Adrenal gland (tissue), 12 donors: Measurements from ENCODE around the gene PTH1R. TPM values are rescaled to one million over a fixed set of nuclear protein-coding genes. Genes with fewer than 3 reads are reported as not detected.

Source experiments
- DNase-seq, 7 donors: peaks; one replicate each; pipeline ENCODE4 v3.0.0-alpha.2; 2019 to 2020
- H3K27ac ChIP-seq, 5 donors: fragments of 200-600 bp; sonication (generic) in 4 of 5; 1 replicate in 3 of 5; 2 replicates in 2 of 5; pipeline versions ENCODE4 v1.5.1 to v1.8.0; 2016 to 2020; ENCODE audit warnings: mild to moderate bottlenecking in 1 of 5
- H3K27me3 ChIP-seq: fragments of 200-600 bp; 2 replicates; pipeline ENCODE4 v1.8.0; 2021
- H3K36me3 ChIP-seq, 2 donors: fragments of 200-600 bp; replicated peaks in 1 of 2; 1 replicate in 1 of 2; 2 replicates in 1 of 2; pipeline versions ENCODE4 v1.5.1 to v1.8.0; 2018 to 2022
- H3K4me1 ChIP-seq, 2 donors: fragments of 200-600 bp; replicated peaks in 1 of 2; 1 replicate in 1 of 2; 2 replicates in 1 of 2; pipeline versions ENCODE4 v1.5.1 to v1.8.0; 2018 to 2021
- H3K4me3 ChIP-seq, 4 donors: fragments of 200-600 bp; sonication (generic) in 3 of 4; one replicate each; pipeline ENCODE4 v1.5.1; 2016 to 2018
- H3K9me3 ChIP-seq, 3 donors: fragments of 200-600 bp; sonication (generic) in 1 of 3; replicated peaks in 1 of 3; 1 replicate in 2 of 3; 2 replicates in 1 of 3; pipeline versions ENCODE4 v1.5.1 to v1.8.0; 2016 to 2021
- POLR2A ChIP-seq, 2 donors: fragments of 450-650 bp; IDR thresholded peaks; one replicate each; pipeline ENCODE4 v1.6.1; 2017; ENCODE audit warnings: antibody characterized with exemption in 2 of 2, mild to moderate bottlenecking in 2 of 2, moderate library complexity in 1 of 2
- WGBS, 4 donors: extraction: QIAGEN DNeasy Blood & Tissue Kit in 2 of 4; methylation state at CpG; one replicate each; pipeline versions ENCODE4 v1.1.5 to v1.1.7; 2013 to 2017; 5-methylcytosine and 5-hydroxymethylcytosine counted together
- intact Hi-C, 2 donors: fragments of 100-400 bp; cut with DNase I; formaldehyde crosslinking; loops; one replicate each; pipeline versions ENCODE4 v1.14.1 to v1.15.0; 2022 to 2023
- polyA plus RNA-seq, 3 donors: library from polyadenylated mRNA; stranded (reverse); fragments of 200-250 nt in 2 of 3; fragments of 350-450 nt in 1 of 3; fragmentation: Illumina TruSeq in 1 of 3; extraction: RNeasy Lipid Tissue Mini Kit (QIAGEN cat#74804) in 1 of 3; gene quantifications; one replicate each; pipeline ENCODE4 v1.2.3, GENCODE V29; 2013 to 2014
- total RNA-seq, 9 donors: library from RNA; depleted of rRNA in 4 of 9; stranded (reverse); fragments of >200 nt in 4 of 9; fragments of 120-200 nt in 1 of 9; fragmentation: NEBNext Ultra II Directional in 1 of 9; extraction: Animal tissue kit (Norgen Biotek cat#: 25700) in 1 of 9; gene quantifications; one replicate each; pipeline versions ENCODE4 v1.1.0 to v1.2.4, GENCODE V29; 2013 to 2023
- TF ChIP-seq, protein P1 (sequence below), 6 experiments: fragments of 450-650 bp in 4 of 6; fragments of 200-600 bp in 2 of 6; sonication (generic) in 1 of 6; IDR thresholded peaks; 1 replicate in 5 of 6; 2 replicates in 1 of 6; pipeline versions ENCODE4 v1.5.1 to v1.8.0; 2016 to 2021; ENCODE audit warnings: antibody characterized with exemption in 6 of 6, mild to moderate bottlenecking in 2 of 6, moderate library complexity in 1 of 6
- donor health status: healthy with polysubstance abuse.
- donor health status: Bipolar disorder and iron deficiency.
- donor health status: DM: yes; HTN: yes; CAD: no.
- donor health status: DM: no; HTN: no; CAD: no.
- donor health status: DM: no; HTN: no; CAD: no.
- donor health status: DM: yes; HTN: yes; CAD: no.

PTH1R gene
- total and polyA plus RNA-seq, 12 donors = 10.0 to 1,399 (median 47.5) TPM

DNA sequence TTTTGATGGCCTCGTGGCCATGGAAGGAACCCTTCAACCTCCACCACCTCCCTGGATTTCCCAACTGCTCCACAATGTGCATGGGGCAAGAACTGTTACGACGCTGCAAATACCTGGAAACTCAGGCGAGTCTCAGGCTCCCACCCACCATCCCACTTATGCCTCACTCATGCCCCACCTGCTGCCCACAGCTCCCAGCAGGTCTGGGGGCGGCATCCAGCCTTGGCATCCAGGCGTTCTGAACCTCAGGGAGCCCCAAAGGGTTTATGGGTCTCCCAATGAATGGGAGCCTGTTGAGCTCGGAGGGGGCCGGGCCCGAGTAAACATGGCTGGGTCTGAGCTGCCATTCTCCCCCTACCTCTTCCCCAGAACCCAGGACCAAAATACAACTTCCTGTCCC lies 2.0 kb upstream of the PTH1R start:
- DNase-seq = no peak
- peaks cover 0 to 6% of the 10 kb centered on the region in 2 donors for H3K4me1 ChIP-seq
- WGBS, 4 donors = 80 to 98% (median 91%) methylated on average over 3 to 9 of the region's 9 CpGs
- TF ChIP-seq POLR2A (IDR thresholded peaks at IDR 0.05) = no peak
- TF ChIP-seq, protein P1, sequence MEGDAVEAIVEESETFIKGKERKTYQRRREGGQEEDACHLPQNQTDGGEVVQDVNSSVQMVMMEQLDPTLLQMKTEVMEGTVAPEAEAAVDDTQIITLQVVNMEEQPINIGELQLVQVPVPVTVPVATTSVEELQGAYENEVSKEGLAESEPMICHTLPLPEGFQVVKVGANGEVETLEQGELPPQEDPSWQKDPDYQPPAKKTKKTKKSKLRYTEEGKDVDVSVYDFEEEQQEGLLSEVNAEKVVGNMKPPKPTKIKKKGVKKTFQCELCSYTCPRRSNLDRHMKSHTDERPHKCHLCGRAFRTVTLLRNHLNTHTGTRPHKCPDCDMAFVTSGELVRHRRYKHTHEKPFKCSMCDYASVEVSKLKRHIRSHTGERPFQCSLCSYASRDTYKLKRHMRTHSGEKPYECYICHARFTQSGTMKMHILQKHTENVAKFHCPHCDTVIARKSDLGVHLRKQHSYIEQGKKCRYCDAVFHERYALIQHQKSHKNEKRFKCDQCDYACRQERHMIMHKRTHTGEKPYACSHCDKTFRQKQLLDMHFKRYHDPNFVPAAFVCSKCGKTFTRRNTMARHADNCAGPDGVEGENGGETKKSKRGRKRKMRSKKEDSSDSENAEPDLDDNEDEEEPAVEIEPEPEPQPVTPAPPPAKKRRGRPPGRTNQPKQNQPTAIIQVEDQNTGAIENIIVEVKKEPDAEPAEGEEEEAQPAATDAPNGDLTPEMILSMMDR (IDR thresholded peaks at IDR 0.05) = no peak
- intact Hi-C loops = no loop called here
- no peaks in the 10 kb centered on the region for H3K27me3 ChIP-seq
- no peaks in the 10 kb centered on the region for H3K36me3 ChIP-seq
- H3K27ac ChIP-seq = peak overlapping the region in 2 of 5 donors; percentile 66 to 87
- no peaks in the 10 kb centered on the region for H3K9me3 ChIP-seq
- H3K4me3 ChIP-seq = no peak overlapping the region

DNA sequence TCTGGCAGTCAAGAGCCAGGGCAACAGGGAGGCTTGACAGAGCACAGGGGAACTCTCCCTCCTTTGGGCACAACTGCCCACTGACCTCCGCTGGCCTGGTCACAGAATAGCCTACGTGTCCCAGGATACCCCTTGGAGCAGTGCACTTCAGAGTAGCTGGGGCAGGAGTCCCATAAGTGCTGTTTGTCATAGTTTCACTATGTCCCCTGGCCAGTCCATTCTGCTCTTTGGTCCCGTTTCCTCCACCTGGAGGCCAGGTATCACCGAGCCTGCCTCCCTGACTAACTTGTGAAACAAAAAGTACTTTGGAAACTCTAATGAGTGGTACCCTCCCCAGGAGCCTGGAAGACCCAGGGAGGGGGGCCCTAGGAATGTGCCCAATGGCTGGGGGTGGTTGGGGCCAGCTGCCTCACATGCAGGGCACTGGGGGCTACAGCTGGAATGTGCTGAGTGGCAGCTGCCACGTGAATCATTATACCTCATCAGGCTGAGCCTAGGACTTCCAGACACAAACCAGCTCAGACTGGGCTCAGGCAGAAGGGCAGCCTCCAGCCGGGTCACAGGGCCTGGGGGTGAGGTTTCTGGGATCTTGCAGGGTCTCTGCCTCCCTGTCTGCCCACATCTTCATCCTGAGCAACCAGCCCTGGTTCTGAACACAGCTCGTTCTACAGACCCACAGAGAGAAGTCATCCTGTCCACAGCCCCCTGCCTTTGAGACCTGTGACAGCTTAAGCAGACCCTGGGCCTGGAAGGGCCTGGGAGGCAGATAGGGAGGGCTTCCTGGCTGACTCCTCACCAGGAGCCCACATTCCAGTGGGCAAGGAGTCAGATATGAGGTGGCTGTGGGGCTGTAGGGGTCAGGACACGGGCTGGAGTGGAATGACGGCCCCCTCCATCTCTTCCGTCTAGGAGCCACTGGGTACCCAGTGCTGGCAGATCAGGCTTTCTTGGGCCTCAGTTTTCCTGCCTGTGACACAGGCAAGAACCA lies 914 bp upstream of the PTH1R start:
- Histone ChIP-seq H3K9me3 (no peaks in the 10 kb centered on the region), H3K4me3 (no peak overlapping the region), H3K36me3 (no peaks in the 10 kb centered on the region), H3K27ac (peak overlapping the region in 1 of 5 donors; percentile 55), H3K4me1 (peaks cover 0 to 8% of the 10 kb centered on the region in 2 donors), H3K27me3 (no peaks in the 10 kb centered on the region)
- intact Hi-C loops = no loop called here
- 90 to 92% (median 91%) methylated on average over 5 to 10 of the region's 10 CpGs for WGBS, 4 donors
- TF ChIP-seq POLR2A (IDR thresholded peaks at IDR 0.05) = no peak
- TF ChIP-seq, protein P1 (IDR thresholded peaks at IDR 0.05) = no peak
- DNase-seq = no peak

DNA sequence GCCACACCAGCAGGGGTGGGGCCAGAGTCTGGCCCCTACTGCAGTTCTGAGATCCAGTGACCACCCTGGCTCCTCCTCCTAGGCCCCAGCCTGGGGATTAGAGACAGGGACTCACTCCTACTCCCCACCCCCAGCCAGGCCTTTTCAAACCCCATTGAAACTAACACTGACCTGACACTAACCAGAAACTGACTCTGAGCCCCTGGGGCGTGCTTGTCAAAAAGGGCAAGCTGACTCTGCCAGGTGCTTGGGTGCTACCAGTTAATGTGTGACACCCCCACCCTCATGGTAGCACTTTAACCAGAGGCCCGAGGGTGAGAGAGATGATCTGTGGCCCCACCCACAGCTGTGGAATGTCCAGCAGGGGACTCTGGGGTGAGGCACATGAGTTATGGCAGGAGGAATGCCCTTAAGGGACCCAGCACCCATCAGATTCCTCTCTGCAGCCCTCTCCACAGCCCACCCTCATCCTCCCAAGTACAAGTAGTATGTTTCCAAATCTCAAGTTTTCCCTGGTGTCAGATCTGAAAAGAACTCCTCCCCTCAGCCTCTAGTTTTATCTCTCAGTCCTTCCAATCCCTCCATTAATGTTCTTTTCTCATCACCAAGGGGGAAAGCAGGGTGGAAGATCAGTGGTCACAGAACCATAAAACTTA lies 1.4 kb downstream of the PTH1R start:
- Histone ChIP-seq H3K36me3 (no peaks in the 10 kb centered on the region), H3K27me3 (peaks cover 8% of the 10 kb centered on the region), H3K9me3 (no peaks in the 10 kb centered on the region), H3K4me3 (no peak overlapping the region), H3K4me1 (peaks cover 15% of the 10 kb centered on the region in 2 donors), H3K27ac (peak overlapping the region in 1 of 5 donors; percentile 55)
- intact Hi-C loops = no loop called here
- WGBS, 4 donors = 63 to 100% (median 67%) methylated on average over 1 to 2 of the region's 2 CpGs
- DNase-seq = no peak
- TF ChIP-seq, protein P1 (IDR thresholded peaks at IDR 0.05) = no peak

DNA sequence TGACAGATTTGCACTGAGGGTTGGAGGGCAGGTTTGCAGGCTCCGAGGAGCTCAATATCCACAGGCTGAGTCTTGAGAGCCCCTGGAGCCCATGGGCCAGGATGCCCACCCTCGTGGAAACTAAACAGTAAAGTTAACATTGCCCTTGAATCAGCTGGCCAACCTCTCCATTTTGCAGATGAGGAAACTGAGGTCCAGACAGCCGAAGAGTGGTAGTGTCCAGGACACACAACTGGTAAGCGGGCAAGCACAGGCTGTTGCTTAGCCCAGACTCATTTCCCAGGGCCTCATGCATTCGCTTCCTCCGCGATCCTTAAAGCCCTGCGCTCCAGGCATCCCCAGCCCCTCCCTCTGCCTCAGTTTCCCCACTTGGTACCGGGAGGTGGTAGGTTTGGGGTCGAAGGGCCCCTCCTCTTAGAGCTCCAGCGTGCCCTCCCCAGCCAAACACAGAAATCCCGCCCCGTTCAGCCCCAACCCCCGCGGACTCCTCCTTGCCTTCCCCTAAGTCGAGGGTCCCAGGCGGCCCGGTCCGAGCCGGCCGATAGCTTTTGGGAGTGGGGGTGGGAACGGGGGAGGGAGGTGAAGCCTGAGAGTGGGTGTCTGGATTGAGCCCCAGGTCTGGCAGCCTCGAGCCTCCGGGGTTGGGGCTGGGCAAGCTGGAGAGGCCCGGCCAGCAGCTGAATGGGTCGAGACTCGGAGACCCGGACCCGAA lies 3.5 kb downstream of the PTH1R start:
- 38 to 59% (median 48%) methylated on average over 14 to 29 of the region's 29 CpGs for WGBS, 4 donors
- Histone ChIP-seq H3K4me1 (peaks cover 15% of the 10 kb centered on the region in 2 donors), H3K27ac (peak overlapping the region in 3 of 5 donors; percentile 51 to 74 (median 74)), H3K36me3 (no peaks in the 10 kb centered on the region), H3K27me3 (peaks cover 12% of the 10 kb centered on the region), H3K9me3 (no peaks in the 10 kb centered on the region), H3K4me3 (peak overlapping the region in 1 of 4 donors; percentile 59)
- intact Hi-C loops = no loop called here
- no peak for DNase-seq
- TF ChIP-seq, protein P1 (IDR thresholded peaks at IDR 0.05) = no peak
- no peak for TF ChIP-seq POLR2A (IDR thresholded peaks at IDR 0.05)
